ENCODE results near the gene EFL1.

EFL1 gene

GRCh38 chr15:82098674-82099073 is 163.9 kb downstream of the EFL1 start:
- DNase-seq (ENCODE audit: extremely low spot score, insufficient read length, low read depth) = no peak
- FAIRE-seq = no peak

DNA sequence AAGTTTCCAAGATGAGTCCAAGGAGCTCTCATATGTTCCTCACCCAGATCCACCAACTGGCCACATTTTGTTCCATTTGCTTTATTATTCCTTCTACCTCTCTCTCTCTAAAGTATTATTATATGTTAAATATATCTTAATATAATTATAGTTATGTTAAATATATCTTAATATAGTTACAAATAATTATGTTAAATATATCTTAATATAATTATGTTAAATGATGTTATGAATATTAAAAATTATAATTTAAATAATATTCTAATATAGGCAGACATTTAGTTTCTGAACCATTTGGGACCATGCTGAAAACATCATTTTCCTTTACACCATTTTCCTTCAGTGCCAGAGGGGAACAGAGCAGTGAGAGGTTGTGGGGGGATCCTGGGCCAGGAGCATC is 166.7 kb downstream of the EFL1 start:
- FAIRE-seq = no peak
- DNase-seq (ENCODE audit: extremely low spot score, insufficient read length, low read depth) = no peak

DNA sequence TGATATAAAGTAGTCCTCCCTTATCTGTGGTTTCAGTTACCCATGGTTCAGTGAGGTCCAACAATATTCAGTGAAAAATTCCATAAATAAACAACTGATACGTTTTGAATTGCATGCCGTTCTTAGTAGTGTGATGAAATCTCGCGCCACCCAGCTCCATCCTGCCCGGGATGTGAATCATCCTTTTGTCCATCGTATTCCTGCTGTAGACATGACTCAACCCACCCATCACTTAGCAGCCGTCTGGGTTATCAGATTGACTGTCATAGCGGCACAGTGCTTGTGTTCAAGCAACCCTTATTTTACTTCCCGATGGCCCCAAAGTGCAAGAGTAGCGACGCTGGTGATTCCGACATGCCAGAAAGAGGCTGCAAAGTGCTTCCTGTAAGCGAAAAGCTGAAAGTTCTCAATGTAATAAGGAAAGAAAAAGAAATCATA is 168.7 kb downstream of the EFL1 start:
- no peak for DNase-seq (ENCODE audit: extremely low spot score, insufficient read length, low read depth)
- FAIRE-seq = no peak

GRCh38 chr15:82093325-82093724 is 169.2 kb downstream of the EFL1 start:
- FAIRE-seq = no peak
- no peak for DNase-seq (ENCODE audit: extremely low spot score, insufficient read length, low read depth)

GRCh38 chr15:82091636-82092140 is 170.8 kb downstream of the EFL1 start:
- FAIRE-seq (no peak), DNase-seq (ENCODE audit: extremely low spot score, insufficient read length, low read depth) (no peak)

DNA sequence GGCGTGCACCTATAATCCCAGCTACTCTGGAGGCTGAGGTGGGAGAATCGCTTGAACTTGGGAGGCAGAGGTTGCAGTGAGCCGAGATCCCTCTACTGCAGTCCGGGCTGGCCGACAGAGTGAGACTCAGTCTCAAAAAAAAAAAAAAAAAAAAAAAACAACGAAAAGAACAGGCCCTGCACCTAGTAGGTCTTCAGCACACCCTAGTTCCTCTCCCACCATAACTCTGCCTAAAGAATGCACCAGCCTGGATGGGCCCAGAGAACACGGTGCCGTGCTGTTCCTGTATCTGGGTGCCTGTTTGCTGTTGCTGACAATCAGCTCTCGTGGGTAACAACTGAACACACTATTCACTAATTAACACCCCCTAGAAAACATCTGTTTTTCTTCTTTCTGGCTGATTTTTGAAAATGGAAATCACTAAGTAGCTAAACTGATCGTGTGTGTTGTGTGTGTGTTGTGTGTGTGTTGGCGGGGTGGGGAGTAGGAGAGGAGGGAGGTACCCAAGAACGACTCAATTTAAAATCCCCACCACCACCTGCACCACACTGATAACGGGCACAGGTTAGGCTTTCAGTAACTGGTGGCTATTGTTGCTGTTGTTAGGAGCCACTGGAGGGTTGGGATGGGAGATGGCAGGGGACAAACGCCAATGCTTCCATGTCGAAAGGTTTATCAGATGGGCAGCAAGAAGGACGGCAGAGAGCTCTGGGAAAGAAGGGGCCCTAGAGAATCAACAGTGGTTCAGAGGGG is 176.1 kb downstream of the EFL1 start:
- DNase-seq (ENCODE audit: extremely low spot score, insufficient read length, low read depth) (no peak), FAIRE-seq (no peak)

DNA sequence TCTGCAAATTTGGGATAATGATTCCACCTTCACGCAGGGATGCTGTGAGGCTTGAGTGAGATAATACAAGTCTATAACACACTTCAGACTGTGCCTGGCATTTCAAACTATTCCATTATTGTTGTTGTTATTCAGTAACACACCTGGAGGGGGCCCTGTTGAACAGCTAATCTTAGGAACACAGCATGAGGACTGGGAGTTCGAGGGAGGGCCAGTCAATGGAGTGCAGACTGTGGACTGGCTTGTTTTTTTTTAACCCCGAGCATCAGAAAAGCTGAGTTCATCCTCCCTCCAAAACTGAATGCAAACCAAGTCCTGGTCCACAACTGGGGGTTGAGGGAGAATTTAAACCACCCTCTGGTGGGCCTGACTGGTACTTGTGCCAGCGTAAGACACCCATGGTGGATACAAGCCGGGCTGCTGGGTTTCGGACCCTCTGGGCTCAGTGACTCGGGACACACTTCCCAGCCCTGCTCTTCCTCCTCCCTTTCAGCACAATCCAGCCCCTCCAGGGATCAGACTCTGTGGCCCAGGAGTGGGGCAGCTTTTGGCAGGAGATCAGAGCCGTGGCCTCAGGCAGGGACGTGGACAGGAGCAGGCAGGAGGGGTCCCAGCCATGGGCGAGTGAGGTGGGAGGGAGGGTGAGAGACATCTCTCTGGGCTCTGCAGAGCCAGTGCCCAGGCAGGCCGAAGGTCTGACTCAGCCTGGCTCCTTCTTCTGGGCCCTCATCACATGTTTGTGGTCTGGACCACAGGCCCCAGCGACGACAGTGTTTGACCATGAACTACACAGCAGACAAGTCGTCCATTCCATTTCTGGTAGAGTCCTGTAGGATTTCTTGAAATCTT is 180.4 kb downstream of the EFL1 start:
- FAIRE-seq (no peak), DNase-seq (ENCODE audit: extremely low spot score, insufficient read length, low read depth) (no peak)

DNA sequence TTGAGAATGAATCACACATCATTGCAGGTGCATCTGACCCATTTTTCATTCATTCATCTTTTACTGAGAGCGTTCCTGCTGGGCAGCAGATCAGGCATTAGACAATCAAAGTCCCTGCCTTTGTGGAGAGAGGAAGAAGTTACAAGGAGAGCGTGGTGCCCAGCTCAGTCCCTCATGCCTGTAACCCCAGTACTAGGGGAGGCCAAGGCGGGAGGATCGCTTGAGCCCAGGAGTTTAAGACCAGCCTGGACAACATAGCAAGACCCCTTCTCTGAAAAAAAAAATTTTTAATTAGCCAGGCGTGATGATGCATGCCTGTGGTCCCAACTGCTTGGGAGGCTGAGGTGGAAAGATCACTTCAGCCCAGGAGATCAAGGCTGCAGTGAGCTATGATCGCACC is 181.8 kb downstream of the EFL1 start:
- DNase-seq (ENCODE audit: extremely low spot score, insufficient read length, low read depth) (no peak), FAIRE-seq (no peak)
